GM18951 (cell line): ENCODE measurements around the gene ZKSCAN1.

Source experiments
- POLR2A ChIP-seq: IDR thresholded peaks from 4 replicates; pipeline ENCODE4 v1.6.1; 2011; ENCODE audit warnings: mild to moderate bottlenecking; ENCODE audit not compliant: insufficient read length, insufficient read depth; ENCODE audit errors: extremely low read depth
- in situ Hi-C: fragments of 300-500 bp; cut with MboI; formaldehyde crosslinking; loops from one replicate; pipeline ENCODE4 v1.12.0; 2022; ENCODE audit warnings: low sequenced_read_pairs, mixed read lengths, inconsistent platforms; ENCODE audit not compliant: unreplicated experiment

Gene ZKSCAN1

DNA sequence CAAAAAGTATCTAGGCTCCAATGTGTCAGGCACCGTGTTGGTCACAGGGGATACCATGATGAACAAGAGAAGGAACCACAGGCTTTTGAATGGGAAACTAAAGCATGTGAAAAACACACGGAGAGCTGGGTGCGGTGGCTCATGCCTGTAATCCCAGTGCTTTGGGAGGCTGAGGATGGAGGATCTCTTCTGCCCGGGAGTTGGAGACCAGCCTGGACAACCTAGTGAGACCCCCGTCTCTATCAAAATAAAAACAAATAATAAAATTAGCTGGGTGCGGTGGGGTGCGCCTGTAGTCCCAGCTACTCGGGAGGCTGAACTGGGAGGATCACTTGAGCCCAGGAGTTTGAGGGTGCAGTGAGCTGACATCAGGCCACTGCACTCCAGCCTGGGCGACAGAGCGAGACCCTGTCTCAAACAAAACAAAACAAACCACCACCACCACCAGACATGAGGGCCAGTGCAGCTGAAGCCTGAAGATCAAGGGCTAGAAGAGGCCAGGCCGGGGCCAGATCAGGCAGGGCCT lies 72.8 kb downstream of the ZKSCAN1 start:
- in situ Hi-C loops: no loop called here
- TF ChIP-seq POLR2A: no peak

DNA sequence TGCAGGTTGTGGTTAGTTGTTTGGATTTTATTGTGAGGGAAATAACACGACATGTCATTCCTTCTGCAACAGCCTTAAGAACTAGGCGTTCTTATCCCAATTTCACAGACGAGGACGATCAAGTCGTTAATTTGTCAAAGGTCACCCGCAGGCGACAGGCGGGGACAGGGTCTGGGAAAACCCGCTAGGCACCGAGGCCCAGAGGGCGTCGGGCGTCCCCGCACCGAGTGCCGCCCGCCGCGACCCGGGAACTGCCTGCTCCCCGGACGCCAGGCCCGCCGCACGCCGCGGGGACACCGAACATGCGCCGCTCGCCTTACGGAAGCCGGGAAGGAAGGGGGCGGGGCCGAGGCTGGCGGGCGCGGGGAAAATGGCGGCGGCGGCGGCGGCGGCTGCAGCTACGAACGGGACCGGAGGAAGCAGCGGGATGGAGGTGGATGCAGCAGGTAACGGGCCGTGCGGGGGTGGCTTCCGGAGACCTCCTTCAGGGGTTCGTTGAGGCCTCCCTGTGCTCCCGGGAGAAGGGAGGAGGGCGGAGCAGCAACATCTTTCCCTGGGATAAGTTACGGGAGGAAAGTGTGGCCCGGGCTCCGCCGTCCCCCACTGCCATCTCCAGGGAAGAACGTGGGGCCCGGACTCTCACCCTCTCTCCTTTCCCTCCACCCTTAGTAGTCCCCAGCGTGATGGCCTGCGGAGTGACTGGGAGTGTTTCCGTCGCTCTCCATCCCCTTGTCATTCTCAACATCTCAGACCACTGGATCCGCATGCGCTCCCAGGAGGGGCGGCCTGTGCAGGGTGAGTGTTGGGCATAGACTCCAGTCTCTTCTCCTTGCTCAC lies 73.4 kb downstream of the ZKSCAN1 start, which contains the start of gene COPS6:
TSS of gene COPS6 (plus strand) at position 349 of the 837 bp plus-strand sequence. CDS start at position 371, 22 bp downstream.
- TF ChIP-seq POLR2A: peak; percentile 97
- in situ Hi-C loops: no loop called here

- no peak for TF ChIP-seq POLR2A
- in situ Hi-C loops: no loop called here
Observed at GRCh38 chr7:100089458-100090196, 74.2 kb downstream of the ZKSCAN1 start.

DNA sequence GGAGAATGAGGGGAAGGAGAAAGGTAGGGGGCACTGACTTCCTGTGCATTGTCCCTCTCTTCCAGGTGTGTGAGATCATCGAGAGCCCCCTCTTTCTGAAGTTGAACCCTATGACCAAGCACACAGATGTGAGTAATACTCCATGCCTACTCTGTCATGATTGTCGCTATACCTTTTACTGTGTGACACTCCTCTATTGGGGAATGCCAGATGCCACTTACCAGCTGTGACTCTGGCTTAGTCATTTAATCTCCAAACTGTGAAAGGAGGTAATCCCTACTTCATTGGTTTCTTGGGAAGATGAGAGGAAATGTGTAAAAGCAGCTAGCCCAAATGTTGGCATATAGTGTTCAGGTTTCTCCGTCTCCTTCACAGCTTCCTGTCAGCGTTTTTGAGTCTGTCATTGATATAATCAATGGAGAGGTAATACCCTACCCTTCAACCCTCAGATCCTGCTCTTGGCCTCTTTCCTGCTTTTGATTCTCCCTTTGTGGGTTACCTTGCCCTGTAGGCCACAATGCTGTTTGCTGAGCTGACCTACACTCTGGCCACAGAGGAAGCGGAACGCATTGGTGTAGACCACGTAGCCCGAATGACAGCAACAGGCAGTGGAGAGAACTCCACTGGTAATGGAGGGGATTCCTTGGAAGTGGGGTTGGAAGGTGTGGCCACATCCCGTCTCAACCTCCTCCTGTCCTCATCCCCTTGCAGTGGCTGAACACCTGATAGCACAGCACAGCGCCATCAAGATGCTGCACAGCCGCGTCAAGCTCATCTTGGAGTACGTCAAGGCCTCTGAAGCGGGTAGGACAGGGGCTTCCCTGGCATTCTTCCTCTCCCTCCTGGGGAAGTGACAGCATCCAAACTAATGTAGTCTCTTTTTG lies 75.4 kb downstream of the ZKSCAN1 start:
- peak; percentile 5 for TF ChIP-seq POLR2A
- in situ Hi-C loops: no loop called here
